HUDEP-2 (cell line): Measurements from ENCODE around the gene CD48.

Experiments used
- DNase-seq, 76 experiments: peaks; one replicate each; lab custom pipeline; 2025; ENCODE audit not compliant: unreplicated experiment in 76 of 76; lab: John Stamatoyannopoulos, UW

The CD48 gene

DNA sequence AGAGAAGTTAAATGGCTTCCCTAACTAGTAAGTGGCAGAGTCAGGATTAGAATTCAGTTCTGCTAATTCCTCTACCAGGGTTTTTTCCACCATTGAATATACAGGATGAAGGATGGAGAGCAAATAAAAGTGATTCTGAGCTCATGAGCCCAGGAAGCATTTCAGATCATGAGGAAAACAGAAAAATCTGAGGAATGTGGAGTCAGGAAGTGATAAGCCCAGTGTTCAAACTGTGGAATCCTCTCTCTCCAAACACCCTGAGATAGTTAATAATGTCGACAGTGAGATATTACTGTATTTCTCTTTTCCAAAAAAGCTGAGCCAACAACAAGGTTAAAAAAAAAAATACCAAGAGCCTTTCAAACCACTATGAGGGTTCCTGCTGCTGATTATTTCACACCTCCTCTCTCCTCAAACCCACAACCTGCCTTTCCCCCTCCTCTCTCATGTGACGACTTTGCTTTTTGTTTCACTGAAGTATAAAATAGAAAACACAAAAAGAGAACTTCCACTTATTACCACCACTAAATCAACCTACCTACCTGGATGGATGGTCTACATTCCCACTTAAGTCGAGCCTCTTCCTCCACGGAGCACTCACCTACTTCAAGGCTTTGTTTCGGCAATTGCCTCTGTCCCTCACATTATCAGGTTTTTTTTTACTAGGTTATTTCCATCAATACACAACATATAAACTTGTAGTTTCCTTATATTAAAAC is 73.6 kb downstream of the CD48 start:
- DNase-seq: no peak

DNA sequence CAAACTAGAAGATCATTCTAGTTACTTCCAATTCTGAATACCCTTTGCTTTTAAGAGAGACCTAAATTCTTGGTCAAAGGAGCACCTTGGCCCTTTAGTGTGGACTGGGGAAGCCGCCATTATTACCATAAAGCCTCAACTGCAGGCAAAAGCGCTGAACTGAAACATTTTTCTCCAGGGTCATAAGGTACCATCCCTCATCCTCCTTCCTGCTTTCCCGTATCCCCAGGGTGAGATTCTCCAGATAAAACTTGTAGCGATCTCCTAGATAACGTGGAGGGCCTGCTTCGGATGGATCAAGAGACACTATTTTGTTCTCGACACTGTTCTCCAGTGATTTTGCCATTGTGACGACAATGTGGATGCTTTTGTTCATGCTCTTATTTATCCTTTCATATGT is 74.6 kb downstream of the CD48 start:
- DNase-seq: no peak

DNA sequence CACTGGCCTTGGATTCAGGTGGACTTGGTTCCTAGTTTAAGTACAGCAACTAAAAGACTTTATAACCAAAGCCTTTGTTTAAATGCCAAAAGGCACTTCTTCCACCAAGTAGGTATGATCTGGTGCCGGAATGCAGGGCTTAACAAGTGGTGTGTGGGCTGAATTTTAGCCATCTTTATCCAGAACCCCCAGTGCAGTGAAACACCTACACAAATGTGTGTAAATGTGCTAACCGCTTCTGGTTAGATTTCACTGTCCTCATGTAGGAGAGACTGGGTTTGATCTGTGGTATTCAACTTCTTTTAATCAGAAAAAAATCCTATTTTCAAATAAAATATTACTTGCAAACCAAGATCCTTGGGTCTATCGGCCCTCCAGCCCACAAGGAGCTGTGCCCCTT is 75.1 kb downstream of the CD48 start:
- DNase-seq: no peak

DNA sequence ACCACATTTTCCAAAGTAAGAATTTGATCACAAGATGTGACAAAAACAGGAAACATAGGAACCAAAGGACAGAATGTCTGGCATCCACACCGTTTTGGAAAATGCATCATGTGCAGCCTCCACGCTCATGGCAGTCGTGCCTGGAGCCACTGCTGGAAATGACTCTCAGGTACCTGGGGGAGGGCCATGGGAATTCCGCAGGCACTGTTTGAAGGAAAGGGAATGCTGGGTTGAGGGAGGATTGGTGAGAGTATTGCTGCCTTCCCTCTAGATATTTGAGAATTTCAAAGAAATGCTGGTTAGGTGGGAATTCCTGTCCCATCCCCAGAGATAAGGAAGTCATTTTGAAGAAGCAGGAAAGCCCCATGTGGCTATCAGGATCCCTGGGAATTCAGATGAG is 75.5 kb downstream of the CD48 start:
- DNase-seq: no peak

DNA sequence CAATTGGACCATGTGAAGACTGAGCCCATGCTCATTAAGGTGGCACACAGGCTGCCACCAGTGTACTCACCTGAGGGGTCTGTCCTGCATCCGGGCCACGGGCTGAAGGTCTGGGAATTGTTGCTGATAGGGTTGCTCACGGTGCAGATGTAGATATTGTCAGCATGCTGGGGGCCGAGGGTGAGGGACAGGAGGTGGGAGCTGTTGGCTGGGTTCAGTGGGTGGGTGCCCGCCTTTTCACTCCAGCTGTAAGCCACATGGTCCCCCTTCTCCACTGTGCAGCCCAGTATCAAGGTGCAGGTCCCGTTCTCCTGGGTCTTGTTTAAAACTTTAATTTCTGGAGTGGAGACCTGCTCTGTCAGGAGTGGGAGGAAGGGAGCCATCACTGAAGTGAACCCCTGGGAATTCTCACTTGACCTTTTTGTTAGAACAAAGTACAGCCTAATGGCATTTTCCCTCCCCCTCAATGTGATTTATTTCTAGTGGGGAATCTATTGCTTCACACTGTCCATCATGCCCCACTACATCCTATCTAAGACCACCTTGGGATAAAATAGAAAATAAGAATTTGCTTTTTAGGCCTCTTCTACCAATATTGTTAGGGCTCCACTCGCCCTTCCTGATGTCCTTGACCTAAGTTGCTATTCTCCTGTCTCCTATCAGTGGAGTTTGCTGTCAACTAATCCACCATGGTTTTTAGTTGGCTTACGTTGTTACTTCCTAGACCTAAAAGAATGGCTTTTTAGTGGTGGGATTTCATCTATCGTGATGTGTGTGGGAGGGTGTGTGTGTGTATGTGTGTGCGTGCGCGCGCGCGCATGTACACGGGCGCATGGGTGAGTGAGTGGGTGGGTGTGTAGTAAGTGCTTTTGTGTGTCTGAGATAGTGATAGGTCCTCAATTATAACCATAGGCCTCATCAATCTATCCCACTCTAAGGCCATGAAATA is 76.8 kb downstream of the CD48 start:
- no peak for DNase-seq

DNA sequence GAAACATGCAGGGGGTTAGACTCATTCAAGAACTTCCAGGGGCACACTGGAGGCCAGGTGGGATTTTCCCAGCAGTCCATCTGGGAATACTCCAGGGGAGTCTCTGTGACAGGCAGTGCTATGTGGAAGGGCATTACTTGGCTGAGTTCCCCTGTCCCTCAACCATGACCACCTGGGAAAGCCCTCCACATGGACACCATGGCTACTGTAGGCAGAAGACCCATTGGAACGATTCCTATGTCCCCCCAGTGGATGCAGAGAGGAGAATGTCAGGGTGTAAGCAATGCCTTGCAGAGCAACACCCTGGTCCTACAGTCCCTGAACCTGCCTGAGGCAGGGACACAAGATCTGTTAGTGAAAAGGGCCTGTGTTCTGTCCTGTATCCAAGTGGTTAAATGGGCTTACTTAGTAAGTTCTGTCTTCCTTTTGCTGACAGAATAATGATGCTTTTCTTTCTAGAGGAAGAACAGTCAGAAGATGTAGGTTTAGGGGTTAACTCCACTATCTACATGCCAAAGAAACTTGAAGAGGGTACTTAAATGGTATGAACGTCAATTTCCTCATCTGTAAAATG is 78.2 kb downstream of the CD48 start:
- no peak for DNase-seq

DNA sequence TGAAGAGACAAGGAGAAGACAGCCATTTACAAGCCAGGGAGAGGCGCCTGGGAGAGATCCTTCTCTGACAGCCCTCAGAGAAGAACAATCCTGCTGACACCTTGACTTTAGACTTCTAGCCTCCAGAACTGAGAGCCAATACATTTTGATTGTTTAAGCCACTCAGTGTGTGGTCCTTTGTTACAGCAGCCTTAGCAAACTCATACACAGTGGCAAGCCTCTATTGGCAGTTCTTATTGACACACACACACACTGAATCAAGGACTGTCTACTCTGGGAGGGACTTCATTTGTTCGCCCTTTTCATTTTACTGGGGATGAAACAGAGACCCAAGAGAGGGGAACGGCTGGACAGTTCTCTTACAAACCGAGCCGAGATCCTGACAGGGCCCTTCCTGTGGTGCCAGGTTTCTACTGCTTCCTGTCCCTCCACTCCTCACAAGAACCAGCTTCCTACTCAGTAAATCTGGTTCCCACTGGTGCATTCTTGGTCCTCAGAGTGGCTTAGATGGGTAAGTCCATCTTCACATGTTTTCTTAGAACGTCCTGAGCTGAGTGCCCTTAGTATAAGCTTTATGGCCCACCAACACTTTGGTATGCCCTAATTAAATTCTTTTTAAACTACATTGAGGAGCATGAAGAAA is 79.5 kb downstream of the CD48 start:
- no peak for DNase-seq

DNA sequence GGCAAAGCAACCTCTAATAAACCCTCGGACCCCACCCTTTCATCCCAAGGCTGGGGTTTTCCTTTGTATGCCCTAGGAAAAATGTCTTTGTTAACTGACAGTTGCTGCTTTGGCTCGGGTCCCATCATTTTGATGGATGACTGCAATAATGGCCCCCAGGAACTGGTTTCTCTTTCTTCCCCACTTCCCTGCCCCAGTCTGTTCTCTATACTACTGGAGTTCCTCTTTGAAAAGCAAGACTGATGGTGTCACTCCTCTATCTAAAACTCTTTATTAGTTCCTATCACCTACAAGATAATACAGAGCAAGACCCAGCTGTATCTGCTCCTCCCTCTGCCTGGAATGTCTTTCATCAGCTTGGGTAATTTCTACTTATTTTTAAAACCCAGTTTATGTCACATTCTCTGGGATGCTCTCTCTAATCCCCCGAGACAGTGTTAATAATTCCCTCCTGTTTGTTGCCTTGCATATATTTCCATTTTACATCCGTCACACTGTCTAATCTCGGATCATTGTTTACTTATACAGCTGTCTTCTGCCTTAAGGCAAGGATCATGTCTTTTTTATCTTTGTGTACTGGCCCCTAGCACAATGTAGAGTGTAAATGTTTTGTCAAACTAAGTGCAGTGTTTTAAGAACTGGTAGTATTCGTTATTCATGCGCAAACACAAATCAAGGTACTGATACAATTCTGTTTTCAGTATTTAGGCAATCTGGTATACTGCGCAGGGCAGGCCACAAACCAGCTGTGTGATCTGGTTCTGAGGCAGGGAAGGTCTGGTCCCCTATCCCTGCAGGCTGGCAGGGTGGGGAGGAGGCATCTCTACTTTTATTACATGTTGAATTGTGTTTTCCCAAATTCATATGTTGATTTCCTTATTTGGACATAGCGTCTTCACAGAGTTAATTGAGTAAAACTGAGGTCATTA is 80.8 kb downstream of the CD48 start:
- no peak for DNase-seq

DNA sequence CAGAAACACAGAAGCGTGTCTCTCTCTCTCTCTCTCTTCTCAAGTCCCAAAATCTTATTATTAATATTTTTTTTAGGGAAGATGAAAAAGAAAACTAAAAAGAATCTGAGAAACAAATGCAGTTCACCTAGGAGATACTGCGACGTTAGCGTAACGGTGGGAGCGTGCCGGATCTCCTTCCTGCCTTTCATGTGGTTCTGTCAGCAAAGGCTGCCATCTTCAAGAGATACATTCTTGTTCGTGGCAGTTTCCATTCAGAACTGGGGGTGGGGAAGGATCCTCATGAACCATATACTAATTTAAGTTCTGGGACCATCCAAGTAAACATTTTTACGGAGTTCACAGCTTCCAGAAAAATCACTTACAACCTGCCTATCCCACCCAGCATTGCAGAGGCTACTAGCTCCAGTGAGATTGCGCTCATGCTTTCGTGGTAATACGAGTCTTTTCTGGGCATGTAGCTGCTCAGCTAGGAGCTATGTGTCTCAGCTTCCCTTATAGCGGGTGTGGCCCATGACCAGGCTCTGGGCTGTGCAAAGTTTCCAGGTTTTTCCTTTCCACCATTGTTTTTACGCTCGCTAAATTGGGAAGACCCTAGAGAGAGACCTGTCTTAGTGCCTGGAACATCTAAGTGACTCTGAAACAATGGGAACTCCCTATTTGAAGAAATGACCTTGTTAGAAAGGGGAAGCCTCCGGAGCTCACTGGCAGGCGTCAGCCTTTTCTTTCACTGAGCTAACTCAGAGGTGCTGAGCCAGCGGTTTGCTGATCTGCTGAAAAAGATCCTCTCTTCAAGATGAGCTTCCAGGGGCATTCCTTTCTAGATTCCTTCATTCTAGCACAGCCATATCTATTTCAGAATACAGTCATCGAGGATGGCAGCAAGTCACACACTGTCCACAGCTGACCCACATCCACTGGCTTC is 82.1 kb downstream of the CD48 start:
- no peak for DNase-seq

DNA sequence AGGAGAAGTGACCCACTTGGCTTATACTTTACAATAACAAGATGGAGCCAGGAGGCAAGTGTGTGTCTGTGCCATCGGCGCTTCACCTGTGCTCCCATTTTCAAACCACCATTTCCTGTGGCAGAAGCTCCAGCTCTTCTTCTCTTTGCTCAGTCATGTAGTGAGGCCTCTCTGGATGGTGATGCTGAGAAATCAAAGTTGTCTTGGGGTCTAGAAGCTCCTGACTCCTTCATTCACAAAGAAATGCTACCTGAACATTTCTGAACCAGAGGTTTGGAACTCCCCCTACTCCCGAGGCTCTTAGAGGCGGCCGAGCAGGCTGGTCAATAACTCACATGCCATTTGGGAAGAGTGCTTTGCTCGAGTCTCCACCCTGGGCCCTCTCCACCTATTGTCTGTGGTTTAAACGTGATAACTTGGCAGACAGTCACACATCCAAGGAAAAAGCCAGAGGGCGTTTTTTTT is 82.8 kb downstream of the CD48 start:
- no peak for DNase-seq
